SU-DHL-6 (cell line): ENCODE data around the gene RNFT2.

Source experiments
- CTCF ChIP-seq: fragments of 200-600 bp; sonication (generic); IDR thresholded peaks from one replicate; pipeline ENCODE4 v1.5.1; 2017; ENCODE audit warnings: antibody characterized with exemption, mild to moderate bottlenecking, low read length, moderate library complexity; ENCODE audit not compliant: insufficient read depth, poor library complexity, severe bottlenecking
- EZH2phosphoT487 ChIP-seq: fragments of 200-600 bp; sonication (generic), shearing (Covaris generic); conservative IDR thresholded peaks from 2 replicates; pipeline ENCODE4 v1.6.1; 2018; ENCODE audit warnings: mild to moderate bottlenecking, antibody characterized with exemption, low read length, moderate library complexity, mixed read lengths

GRCh38 chr12:116813271-116814041, 75.3 kb downstream of the RNFT2 start:
- TF ChIP-seq CTCF (no peak), EZH2phosphoT487 (no peak)
